Stimulated activated CD8-positive, alpha-beta memory T cell treated with anti-CD3 and anti-CD28 coated beads, Interleukin-12 subunit alpha, Interleukin-12 subunit beta, amount 100 ng/mL, for 4 hours (primary cell): ENCODE measurements around the gene RPL18.
"Not testable (repeated sequence)": the region's sequence is repeated elsewhere in the genome, so short reads cannot be mapped to it uniquely, and the experiment has no call there.

Source experiments
- DNase-seq: peaks from one replicate; pipeline ENCODE4 v3.0.0-alpha.2; 2020; ENCODE audit warnings: low read depth

Gene RPL18

DNA sequence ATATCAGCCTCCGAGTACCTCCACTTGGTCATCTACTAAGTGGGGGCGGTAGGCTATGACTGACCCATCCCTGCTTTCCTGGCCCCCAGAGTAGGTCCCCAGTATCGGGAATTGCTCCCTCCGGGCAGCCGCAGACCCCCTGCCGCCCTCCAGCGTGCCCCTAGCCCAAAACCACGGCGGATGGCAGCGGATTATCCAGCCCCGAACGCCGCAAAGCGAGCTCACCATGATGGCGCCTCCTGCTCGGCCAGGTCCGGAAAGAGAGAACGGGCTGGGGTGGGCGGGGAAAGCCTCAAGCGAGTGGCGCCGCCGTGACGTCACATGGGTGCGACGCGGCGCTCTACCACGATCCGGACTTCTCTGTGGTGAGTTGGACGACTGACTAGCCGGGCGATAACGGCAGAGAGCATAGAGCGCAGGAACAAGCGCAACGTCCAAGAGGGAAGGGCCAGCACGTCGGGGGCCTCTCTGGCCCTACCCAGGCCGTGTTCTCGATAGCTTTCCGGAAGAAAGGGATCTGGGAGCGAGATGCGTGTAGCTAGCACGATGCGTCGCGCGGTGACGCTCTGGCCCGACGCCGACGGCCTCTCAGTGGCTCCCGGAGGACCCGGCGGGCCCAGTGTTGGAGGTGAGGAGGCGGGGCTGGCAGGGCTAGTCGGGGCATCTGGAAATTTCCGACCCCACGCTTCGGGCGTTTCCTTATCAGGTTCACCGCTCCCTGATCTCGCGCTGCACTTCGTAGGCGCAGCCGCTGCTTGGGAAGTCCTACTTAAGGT, at the start of gene RPL18, which contains the start of gene SPHK2:
TSS of gene RPL18 (minus strand) at position 263 of the 776 bp plus-strand sequence. CDS start at position 228, 35 bp downstream.
TSS of gene SPHK2 (plus strand) at position 591 of the 776 bp plus-strand sequence. CDS start 1,009 bp downstream, outside the sequence.
- peak; percentile 93 for DNase-seq

DNA sequence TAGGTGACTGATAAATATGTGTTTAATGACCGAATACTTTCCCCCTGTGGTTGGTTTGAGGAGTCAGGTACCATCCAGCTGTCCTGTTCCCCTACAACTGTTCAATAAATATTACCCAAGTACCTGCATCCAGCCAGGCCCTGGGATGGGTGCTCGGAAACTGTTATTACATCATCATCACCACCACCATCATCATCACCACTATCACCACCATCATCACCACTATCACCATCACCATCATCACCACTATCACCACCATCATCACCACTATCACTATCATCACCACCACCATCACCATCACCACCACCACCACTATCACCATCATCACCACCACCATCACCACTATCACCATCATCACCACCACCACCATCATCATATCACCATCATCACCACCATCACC, 49.8 kb upstream of the RPL18 start:
- DNase-seq: no peak

DNA sequence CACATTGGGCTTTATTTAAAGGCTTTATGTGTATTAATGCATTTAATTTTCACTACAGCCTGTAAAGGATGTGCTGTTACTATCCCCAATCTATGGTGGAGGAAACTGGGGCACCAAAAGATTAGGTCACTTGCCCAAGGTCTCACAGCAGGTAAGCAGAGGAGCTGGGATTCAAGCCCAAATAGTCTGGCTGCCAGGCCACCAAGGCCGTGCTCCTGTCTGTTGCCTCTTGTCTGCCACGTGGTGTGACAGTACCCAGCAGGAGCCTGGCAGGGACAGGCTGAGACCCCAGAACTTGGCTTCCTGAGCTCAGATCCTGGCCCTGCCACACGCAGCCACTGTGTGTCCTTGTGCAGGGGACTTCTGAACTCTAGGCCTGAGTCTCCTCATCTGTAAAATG, 49.4 kb upstream of the RPL18 start:
- DNase-seq: no peak

DNA sequence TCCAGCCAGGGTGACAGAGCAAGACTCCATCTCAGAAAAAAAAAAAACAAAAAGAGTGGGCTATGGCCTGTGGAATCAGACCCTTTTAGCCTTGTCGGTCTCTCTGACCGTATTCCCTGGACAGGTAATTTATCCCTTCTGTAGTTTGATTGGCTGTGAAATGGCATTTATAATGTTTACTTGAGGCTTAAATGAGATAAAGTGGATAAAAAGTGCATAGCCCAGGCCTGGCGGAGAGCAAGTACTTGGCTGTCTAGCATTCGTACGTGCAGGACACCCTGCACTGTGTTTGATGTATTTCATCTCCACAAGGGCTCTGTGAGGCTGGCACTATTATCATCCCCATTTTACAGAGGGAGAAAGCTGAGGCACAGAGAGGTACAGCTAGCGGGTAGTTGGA, 46.8 kb upstream of the RPL18 start:
- DNase-seq: no peak

DNA sequence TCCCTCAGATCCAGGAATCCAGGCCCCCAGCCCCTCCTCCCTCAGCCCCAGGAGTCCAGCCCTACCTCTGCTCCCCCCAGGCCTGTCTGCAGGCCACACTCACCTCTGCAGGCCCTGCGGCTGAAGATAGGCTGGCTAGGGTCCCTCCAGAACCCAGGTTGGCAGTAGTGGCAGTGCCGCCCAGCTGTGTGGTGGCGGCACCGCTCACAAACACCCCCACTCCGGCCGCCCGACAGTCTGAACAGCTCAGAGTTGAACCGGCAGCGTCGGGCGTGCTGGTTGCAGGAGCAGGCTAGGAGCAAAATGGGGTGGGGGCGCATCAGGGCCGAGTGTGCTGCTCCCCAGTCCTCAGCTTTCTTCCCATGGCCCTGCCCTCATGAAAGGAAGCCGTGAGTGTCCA, 45.5 kb upstream of the RPL18 start:
- no peak for DNase-seq

DNA sequence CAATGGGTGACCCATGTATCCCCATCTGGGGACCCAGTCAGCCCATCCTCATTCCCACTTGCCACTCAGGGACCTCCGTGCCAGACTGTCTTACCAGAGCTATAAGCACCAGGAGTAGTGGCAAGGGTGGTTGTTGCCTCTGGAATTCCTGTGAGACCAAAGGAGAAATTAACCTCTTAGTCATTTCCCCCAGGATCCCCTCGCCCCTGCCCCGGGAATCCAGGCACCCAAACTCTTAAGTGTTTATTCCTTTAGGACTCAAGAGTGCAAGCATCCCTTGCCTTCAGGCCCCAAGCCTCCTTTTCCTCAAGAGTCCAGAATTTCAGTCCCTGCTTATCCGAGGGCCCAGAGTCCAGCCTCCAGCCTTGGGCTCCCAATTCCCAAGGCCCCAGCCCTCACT, 44.7 kb upstream of the RPL18 start:
- no peak for DNase-seq

DNA sequence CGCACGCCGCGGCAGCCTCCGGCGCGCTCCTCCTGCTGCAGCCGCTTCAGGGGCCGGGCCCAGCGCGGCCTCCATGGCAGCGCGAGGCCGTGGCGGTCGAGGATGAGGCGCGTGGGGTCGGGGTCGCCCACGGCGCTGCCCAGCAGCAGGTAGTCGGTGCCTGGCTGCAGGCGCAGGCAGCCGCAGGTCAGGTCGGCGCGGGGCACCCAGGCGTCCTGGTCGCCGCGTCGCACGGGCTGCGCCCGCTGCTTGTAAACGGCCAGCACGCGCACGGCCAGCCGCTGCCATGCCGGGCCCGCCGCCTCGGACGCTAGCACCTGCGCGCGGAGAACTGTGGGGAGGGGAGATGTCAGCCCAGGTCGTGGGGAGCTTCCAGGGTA, 42.7 kb upstream of the RPL18 start:
- no peak for DNase-seq

DNA sequence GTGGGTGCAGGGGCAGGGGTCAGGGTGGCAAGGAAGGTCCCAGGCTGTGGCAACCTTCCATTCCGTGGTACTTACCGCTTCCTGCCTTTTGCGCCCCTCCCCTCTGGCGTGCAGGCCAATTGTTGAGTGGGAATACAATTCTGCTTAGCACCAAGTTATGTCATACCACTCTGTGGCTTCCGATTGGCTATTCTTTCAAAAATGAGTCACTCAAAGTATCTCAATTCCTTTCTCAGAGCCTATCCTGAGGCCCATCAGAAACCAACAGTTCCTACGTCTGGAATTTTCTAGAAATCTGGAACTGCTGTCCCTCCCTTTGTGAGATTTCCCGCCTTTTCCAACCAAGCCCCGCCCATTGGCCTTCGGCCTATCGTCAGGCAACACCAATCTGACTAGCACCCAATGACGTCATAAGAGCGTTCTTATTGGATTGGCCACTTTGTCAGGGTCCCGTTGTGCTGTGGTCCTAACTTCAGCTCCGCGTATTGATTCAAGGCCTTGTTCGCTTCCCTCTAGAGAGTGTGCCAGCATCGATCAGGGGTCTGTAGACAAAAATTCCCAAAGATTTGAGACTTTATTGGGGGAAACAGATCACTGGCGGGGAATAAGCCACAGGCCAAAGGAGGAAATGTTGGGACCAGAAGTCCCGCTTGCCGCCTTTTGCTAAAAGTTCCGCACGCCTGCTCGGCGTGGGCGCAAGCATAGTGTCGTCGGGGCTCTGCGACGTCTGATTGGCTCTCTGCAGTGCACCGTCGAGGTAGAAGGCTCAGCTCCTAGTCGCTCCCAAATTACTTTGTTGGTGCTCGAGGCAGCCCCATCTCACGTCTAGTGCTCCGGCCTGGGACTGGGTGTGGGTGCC, 42.1 kb upstream of the RPL18 start:
- peak; percentile 57 for DNase-seq

DNA sequence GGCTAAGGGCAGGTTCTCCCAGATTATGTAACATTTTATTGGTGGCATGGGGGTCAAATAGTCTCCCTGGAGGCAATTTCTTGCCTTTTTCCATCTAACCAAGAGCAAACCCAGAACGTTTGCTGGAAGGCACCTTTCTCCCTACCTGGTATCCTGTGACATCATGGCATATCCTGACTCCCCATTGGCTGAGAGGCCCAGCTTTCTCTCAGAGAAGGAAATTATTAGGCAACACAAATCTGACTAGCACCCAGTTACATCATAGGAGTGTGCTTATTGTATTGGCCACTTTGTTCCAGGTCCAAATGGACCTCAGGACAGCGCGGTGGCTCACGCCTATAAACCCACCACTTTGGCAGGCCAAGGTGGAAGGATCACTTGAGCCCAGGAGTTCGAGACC, 40.8 kb upstream of the RPL18 start:
- no peak for DNase-seq

DNA sequence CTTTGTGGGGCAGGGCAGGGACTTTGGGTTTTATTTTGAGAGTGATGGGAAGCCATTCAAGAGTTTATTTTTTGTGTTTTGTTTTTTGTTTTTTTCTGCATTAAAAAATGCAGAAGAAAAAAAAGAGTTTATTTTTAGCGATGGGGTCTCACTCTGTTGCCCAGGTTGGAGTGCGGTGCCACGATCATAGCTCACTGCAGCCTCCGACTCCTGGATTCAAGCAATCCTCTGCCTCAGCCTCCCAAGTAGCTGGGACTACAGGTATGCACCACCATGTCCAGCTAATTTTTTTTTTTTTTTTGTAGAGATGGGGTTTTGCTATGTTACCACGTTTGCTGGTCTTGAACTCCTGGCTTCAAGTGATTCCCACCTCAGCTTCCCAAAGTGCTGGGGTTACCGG, 39.5 kb upstream of the RPL18 start:
- no peak for DNase-seq

DNA sequence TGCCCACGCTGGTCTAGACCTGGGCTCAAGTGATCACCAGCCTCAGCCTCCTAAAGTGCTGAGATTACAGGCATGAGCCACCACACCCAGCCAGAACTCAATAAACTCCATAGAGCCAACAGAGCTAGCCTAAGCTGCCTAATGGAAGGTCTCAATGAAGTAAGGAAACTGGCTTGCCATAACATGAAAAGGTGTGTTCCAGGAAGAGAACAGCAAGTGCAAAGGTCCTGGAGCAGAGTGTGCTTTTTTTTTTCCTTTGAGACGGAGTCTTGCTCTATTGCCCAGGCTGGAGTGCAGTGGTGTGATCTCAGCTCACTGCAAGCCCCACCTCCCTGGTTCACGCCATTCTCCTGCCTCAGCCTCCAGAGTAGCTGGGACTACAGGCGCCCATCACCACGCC, 38.9 kb upstream of the RPL18 start:
- DNase-seq: not testable (repeated sequence)

DNA sequence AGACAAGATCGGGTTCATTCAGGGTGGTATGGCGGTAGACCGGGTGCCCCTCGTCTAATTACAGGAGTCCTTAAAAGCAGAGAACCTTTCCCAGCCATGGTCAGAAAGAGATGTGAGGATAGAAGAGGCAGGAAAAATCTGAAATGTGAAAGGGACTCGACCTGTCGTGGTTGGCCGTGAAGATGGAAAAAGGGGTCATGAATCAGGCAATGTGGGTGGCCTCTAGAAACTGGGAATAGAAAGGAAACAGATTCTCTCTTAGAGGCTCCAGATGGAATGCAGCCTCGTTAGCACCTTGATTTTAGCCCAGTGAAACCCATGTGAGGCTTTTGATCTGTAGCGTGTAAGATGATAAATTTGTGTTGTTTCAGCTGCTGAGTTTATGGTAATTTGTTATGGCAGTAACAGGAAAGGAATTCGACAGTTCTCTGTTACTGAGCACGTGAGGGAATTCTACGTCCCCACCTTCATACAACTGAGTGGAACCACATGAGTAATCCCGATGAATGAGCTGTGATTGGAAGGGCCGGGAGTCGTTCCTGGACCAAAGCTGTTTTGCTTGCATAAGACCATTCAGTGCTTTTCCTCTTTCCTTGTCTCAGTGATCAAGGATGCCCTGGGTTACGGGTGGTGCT, 38.0 kb upstream of the RPL18 start:
- DNase-seq: no peak

DNA sequence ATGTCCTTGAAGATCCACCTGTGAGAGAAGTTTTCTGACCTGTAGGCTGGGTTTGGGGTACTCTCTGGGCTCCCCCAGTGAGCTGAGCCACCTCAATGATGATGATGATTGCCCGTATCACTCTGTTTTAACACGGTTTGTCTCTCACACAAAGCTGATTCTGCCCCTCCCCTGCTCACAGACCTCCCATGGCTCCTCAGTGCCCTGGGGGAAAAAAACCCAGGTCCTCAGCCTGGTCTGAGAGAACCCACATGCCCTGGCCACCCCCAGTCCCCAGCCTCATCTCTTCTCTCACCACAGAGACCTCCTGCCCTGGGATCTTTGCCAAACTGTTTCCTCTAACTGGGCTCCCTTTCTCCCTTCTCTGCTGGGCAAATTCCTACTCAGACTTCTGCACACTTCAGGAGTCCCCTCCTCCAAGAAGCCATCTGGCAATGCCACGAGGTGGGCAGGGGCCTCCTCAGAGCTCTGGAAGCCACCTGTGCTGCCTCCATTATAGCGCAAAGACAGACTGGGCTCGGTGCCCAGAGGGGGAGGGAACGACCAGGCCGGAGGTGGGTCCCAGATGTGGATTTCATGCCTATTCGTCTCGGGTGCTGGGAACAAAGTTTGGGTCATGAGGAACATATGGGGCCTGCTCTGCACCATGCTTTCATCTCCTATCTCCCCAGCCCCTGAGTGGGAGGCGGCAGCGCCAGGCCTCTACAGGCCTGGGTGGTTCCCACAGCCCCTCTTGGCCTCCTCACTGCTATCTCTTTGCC, 35.5 kb upstream of the RPL18 start:
- no peak for DNase-seq

DNA sequence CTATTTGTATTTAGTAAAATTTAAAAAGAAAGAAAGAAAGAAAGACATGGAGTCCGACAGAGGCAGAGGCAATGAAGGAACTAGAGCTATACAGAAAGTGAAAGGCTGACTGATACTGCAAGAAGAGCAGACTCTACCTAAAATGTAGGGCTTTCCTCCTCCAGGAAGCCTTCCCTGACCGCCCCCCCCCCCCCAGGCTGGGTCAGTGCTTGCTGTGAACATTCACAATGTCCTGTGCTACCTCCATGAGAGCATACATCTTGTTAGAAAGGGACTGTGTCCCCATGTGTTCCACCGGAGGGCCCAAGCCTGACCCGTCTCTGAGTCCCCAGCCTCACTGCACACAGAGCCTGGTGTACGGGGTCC, 32.7 kb upstream of the RPL18 start:
- DNase-seq: no peak

DNA sequence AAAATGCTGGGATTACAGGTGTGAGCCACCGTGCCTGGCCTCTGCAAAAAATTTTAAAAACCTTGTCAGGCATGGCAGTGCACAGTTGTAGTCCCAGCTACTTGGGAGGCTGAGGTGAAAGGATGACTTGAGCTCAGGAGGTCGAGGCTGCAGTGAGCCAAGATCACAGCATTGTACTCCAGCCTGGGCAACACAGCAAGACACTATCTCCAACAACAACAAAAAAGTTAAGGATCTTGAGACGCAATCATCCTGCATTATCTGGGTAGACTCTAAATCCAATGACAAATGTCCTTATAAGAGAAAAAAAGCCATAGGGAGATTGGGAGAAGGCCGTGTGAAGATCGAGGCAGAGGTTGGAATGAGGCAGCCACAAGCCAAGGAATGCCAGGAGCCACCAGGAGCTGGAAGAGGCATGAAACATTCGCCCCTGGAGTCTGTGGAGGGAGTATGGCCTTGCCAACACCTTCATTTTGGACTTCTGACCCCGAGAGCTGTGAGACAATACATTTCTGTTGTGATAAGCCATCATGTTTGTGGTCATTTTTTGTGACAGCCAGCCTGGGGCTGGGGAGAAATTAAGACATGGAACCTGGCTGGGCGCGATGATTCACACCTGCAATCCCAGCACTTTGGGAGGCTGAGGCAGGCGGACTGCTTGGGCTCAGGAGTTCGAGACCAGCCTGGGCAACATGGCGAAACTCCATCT, 32.1 kb upstream of the RPL18 start:
- DNase-seq: no peak

DNA sequence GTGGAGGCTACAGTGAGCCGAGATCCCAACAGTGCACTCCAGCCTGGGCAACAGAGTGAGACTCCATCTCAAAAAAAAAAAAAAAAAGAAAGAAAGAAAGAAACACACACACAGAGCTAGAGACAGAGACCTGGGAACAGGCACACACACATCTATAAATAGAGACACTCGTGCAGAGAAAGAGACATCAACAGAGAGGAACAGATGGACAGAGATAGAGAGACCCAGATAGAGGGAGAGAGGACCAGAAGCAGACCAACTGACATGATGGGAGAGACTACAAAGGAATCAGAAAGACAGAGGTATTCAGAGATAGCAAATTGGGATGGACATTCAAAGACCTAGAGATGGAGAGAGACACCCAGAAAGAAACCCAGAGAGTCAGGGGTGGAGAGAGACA, 29.2 kb upstream of the RPL18 start:
- no peak for DNase-seq

DNA sequence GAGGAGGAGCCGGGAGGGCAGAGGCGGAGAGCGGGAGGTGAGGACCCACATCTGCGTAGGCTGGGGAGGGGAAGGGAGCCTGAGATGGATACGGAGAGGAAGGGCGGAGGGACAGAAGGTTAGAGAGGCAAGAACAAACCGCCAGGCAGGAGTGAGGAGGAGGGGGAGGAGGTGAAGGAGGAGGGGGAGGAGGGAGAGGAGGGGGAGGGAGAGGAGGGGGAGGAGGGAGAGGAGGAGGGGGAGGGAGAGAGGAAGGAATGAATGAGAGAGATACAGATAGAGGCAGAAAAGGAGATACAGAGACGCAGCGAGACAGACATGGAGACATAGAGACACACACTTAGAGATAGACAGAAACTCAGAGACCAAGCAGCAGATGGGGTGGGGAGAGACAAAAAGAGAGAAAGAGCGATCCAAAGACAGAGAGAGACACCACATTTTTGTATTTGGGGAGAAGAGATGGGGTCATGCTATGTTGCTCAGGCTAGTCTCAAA, 27.8 kb upstream of the RPL18 start:
- no peak for DNase-seq

DNA sequence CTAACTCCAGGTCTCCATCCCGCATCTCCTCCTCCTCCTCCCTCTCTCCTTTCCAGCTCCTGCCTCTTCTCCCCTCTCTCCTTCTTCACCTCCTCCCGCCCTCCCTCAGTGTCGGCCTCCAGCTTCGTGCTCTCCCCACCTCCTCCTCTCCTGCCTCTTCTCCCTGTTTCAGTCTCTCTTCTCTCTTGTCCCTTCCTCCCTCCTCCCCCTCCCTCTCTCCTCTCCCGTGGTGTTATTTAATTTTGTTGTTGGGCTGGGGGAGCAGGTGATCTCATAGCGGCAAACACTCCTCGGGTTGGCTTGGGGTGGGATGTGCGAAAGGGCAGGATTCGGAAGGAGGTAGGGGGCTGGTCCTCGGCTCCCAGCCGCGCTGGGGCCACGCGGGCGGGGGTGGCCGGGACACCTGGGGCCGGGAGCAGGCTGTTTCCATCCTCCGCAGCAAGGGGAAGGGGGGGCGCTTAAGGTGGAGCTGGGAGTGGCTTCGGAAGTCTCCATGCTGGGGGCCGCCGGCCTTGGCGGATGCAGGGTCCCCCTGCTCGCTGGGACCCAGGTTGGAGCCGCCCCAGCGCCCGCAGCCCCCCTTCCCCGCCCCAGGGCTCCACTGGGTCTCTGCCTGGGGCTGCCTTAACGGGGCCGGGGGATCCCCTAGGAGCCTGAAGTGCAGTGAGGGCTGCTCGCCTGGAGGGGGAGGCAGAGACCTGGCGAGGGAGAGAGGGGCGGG, 27.2 kb upstream of the RPL18 start, which contains the start of gene CA11:
TSS of gene CA11 (minus strand) at position 187 of the 721 bp plus-strand sequence. CDS start 555 bp downstream, outside the sequence.
- DNase-seq: peak; percentile 87

DNA sequence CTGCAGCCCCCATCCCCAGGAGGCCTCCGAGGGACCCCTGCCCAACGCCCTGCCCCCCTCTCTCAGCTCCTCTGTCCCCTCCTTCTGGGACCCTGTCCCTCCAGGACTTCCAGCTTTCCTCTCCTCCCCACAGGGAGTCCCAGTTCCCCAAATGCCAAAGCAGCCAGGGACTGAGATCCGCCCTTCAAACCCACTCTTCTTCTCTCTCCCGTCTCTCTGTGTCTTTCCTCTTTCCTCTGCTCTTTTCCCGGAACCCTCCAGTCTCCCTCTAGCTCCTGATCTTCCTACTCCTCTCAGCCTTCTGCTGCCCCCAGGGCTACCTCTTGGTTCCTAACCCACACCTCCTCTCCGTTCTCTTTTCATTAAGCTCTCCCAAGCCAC, 26.6 kb upstream of the RPL18 start:
- no peak for DNase-seq

DNA sequence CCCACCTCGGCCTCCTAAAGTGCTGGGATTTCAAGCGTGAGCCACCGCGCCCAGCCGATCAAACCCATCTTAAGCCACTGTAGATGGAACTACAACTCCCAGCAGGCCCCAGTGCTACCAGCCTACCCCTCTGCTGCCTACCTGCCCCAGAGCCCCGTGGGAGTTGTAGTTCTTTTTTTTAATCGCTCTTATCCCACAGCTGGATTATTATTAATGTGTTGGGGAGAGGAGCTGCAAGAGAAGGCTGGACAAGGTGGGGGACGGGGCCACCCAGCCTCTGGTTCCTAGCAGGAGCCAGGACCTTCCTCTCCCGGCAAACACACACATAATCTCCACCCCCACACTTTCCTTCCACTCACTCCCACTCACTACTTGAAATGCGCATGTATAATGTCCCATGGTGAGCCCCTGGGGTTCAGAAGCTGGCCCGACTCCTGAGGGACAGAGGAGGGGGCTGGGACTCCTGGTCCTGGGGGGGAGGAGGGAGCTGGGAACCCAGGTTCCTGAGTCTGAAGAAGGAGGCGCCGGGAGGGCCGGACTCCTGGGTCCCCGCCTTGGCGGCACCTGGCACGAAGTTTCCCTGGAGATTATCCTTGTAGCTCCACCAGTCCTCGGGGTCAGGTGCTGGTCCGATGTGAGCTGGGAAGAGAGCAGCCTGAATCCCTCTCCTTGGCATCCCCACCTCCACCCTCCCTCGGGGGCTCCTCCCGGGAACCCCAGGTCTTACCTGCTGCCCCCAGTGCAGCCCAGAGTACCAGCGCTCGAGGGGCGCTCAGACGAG, 26.1 kb upstream of the RPL18 start:
- no peak for DNase-seq
